GM18951 (cell line): ENCODE measurements around the gene CNIH1.
"Not testable (repeated sequence)": the region's sequence is repeated elsewhere in the genome, so short reads cannot be mapped to it uniquely, and the experiment has no call there.

Experiments
- POLR2A ChIP-seq: IDR thresholded peaks from 4 replicates; pipeline ENCODE4 v1.6.1; 2011; ENCODE audit warnings: mild to moderate bottlenecking; ENCODE audit not compliant: insufficient read length, insufficient read depth; ENCODE audit errors: extremely low read depth
- in situ Hi-C: fragments of 300-500 bp; cut with MboI; formaldehyde crosslinking; loops from one replicate; pipeline ENCODE4 v1.12.0; 2022; ENCODE audit warnings: low sequenced_read_pairs, mixed read lengths, inconsistent platforms; ENCODE audit not compliant: unreplicated experiment

Gene CNIH1

DNA sequence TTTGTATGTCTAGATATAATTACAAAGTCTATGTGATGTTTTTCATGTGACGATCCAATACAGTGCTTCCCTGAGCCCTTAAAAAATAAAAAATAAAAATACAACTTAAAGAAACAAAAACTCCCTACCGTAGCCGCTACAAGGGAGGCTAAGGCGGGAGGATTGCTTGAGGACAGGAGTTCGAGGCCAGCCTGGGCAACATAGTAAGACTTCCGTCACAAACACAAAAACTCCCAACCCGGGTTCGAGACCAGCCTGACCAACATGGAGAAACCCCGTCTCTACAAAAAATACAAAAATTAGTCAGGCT lies 45.0 kb downstream of the CNIH1 start:
- in situ Hi-C loops = no loop called here
- TF ChIP-seq POLR2A = no peak

DNA sequence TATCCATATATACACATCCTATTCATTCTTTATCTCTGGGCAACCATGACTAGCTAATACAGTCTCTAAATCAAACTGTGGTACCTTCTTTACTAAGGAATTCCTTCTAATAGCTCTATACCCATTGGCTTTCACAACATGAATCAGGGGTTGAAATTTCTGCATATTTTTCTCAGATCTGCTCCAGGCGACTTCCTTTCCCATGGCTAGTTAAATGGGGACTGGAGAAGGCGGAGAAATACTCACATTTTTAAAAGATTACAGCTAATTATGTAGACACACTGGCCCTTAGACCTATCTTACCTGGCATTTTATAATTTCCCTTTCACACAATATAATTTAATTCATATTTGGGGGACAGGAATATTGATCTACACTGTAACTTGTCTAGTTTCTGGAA lies 45.5 kb downstream of the CNIH1 start:
- TF ChIP-seq POLR2A = no peak
- in situ Hi-C loops = no loop called here

- no peak for TF ChIP-seq POLR2A
- in situ Hi-C loops = no loop called here
Measured at GRCh38 chr14:54395284-54395683, 45.9 kb downstream of the CNIH1 start.

DNA sequence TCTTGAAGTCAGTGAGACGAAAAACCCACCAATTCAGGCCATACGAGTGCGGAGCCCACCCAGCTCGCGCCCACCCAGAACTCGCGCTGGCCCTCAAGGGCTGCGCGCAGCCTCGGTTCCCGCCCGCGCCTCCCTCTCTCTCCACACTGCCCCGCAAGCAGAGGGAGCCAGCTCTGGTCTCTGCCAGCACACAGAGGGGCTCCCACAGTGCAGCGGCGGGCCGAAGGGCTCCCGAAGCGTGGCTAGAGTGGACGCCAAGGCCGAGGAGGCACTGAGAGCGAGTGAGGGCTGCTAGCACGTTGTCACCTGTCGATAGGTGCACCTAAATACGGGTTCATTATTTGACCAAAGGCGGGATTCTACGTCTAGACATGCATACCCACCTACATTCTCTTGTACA lies 46.6 kb downstream of the CNIH1 start:
- no peak for TF ChIP-seq POLR2A

DNA sequence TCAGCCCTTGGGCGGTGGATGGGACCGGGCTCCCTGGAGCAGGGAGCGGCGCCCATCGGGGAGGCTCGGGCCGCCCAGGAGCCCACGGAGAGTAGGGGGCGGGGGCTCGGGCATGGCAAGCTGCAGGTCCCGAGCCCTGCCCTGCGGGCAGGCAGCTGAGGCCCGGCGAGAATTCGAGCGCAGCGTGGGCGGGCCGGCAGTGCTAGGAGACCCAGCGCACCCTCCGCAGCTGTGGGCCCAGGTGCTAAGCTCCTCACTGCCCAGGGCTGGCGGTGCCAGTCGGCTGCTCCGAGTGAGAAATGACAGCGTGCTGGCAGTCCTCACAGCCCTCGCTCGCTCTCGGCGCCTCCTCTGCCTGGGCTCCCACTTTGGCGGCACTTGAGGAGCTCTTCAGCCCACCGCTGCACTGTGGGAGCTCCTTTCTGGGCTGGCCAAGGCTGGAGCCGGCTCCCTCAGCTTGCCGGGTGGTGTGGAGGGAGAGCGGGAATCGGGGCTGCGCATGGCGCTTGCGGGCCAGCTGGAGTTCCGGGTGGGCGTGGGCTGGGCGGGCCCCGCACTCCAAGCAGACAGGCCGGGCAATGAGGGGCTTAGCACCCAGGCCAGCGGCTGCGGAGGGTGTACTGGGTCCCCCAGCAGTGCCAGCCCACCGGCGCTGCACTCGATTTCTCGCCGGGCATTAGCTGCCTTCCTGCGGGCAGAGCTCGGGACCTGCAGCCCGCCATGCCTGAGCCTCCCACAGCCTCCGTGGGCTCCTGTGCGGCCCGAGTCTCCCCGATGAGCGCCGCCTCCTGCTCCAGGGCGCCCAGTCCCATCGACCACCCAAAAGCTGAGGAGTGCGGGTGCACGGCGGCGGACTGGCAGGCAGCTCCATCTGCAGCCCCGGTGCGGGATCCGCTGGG lies 47.9 kb downstream of the CNIH1 start:
- in situ Hi-C loops = not testable (repeated sequence)

More for the DNA sequence above, 46.6 kb downstream of the CNIH1 start:
- in situ Hi-C loops = no loop called here

DNA sequence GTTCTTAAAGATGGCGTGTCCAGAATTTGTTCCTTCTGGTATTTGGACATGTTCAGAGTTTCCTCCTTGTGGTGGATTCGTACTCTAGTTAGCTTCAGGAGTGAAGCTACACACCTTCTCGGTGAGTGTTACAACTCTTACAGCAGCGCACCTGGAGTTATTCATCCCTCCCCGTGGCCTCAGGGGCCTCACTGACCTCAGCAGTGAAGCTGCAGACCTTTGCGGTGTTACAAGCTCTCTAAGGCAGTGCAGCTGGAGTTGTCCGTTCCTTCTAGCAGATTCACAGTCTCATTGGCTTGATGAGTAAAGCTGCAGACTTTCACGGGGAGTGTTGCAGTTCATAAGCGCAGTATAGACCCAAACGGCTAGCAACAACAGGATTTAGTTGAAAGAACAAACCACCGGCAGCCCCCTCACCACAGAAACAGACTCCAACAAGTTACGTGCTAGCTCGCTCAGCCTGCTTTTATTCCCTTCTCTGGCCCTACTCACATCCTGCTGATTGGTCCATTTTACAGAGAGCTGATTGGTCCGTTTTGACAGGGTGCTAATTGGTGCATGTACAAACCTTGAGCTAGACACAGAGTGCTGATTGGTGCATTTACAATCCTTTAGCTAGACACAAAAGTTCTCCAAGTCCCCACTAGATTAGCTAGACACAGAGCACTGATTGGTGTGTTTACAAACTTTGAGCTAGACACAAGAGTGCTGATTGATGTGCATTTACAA lies 48.9 kb downstream of the CNIH1 start:
- in situ Hi-C loops = no loop called here
- TF ChIP-seq POLR2A = no peak

DNA sequence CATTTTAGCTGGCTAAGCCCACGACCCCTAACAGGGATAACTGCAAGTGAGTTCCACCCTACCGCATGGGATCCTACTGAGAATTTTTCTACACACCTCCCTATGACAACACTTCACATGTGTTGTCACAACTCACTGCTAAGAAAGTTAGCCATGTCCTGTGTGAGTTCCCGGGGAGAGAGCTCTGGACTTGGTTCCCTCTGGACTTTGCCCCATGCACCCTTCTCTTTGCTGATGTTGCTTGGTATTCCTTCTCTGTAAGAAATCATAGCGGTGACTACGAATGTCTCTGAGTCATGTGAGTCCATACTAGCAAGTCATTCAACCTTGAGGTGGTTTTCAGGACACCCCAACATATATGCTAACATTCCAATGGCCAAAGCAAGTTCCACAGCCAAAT lies 53.8 kb downstream of the CNIH1 start:
- in situ Hi-C loops = no loop called here
- TF ChIP-seq POLR2A = no peak

DNA sequence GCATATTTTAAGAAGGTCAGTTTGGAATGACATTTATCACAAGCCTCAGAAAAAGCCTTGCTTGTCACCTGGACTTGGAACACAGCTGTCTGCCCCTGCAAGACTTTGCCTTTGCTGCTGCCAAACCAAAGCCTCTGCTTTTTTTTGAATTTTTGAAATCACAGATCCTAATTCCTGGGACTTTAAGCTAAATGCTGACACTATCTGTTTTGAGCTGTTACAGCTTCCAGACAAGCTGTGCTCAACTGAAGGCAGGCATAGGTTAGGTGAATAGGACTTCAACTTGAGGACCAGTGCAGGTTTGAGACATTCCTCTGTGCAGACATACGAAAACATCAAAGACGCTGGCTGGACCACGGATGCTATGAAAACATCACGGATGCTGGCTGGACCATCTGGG lies 55.6 kb downstream of the CNIH1 start:
- in situ Hi-C loops = no loop called here
- TF ChIP-seq POLR2A = no peak

GRCh38 chr14:54383835-54384234 lies 57.3 kb downstream of the CNIH1 start:
- in situ Hi-C loops = no loop called here
- TF ChIP-seq POLR2A = no peak

GRCh38 chr14:54381821-54382220 lies 59.4 kb downstream of the CNIH1 start:
- TF ChIP-seq POLR2A = no peak
- in situ Hi-C loops = no loop called here

DNA sequence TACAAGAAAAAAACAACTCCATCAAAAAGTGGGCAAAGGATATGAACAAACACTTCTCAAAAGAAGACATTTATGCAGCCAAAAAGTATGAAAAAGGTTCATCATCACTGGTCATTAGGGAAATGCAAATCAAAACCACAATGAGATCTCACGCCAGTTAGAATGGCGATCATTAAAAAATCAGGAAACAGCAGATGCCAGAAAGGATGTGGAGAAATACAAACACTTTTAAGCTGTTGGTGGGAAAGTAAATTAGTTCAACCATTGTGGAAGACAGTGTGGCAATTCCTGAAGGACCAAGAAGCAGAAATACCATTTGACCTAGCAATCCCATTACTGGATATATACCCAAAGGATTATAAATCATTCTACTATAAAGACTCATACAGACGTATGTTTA lies 60.6 kb downstream of the CNIH1 start:
- in situ Hi-C loops = not testable (repeated sequence)

DNA sequence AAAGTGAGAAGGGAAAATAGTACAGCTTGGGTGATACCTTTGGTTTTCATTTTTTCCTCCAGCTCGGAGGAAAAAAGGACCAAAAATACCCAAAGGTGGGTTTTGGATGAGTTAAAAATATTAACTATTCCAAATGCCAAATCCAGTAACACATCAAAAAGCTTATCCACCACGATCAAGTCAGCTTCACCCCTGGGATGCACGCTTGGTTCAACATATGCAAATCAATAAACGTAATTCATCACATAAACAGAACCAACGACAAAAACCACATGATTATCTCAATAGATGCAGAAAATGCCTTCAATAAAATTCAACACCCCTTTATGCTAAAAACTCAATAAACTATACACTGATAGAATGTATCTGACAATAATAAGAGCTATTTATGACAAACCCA lies 62.3 kb downstream of the CNIH1 start:
- in situ Hi-C loops = not testable (repeated sequence)

DNA sequence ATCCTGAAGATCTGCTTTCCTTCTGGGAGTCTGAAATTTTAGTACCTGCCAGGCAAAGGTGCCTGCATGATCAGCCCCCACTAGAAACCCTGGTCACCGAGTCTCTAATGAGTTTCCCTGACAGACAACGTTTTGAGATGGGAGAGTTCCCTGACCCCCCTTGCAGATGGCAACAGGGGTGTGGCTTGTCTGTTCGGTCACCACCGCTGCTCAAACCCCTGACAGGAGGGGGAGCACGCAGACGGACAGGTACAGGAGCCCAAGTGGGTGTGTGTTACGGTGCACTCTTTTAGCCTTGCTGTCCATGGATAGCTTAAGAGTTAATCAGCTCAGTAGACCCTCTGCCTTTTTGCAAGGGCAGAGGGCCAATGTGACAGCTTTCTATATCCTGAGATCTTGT lies 63.7 kb downstream of the CNIH1 start:
- TF ChIP-seq POLR2A = no peak
- in situ Hi-C loops = no loop called here

DNA sequence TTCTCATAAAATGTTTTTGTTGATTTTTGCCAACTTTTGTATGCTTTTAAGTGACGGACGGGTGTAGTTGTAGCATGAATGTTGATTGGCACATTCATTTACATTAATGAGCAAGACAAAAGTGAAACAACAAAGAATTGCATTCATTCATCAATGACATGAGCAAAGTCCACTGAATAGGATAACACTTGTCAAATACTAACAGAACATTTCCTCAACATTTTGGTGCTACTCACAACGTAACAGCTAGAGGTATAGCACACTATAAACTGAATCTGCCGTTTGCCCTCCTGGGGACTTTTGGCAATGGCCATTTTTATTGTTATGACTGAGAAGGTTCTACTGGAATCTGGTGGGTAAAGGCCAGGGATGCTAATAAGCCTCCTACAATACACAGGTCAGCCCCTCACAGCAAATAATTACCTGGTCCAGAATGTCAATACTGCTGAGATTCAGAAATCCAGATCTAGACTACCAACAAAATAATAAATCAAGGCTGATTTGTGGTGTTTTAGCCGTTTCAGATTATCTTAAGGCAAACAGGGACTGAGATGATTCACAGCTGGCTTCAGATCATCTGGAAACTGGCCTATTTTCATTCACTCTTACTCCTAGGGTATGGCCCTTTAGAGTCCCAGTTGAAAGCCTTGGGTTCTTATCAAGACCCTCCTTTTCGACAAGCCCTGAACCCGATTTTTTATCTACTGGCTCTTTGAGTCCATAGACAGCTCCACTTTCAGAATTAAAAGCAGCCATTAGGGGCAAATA lies 66.9 kb downstream of the CNIH1 start:
- in situ Hi-C loops = no loop called here
- TF ChIP-seq POLR2A = no peak
